Measurements from ENCODE around the gene ARGLU1.

The ARGLU1 gene

DNA sequence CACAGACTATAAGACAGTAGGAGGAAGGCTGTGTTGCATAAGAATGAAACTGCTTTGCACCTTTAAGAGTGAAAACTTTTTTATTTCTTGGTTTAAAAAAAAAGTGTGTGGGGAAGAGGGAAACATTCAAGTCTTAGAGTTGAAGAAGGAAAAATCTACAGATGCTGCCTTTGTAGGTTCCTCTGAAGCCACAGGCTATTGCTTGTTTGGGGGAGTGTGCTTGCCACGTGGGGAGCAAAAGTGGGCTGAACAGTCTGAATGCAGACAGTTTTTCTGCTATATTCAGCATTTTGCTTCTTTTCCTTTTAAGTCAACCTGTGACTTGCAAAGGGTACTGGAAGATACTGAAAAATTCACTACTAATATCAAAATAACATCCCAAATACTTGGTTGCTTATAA, 69.4 kb downstream of the ARGLU1 start:
- Histone ChIP-seq H4K91ac (ENCODE audit: low read depth, low read length, poor library complexity) (no peak overlapping the region), H2AFZ (ENCODE audit: low read length) (no peak overlapping the region), H3K4ac (ENCODE audit: low read length) (no peak overlapping the region), H3K4me1 (ENCODE audit: control insufficient read depth in 2 of 2, insufficient read depth in 1 of 2, low read depth in 1 of 2, low read length in 2 of 2) (peaks cover 4 to 28% of the 10 kb centered on the region in 2 donors), H2BK12ac (ENCODE audit: low read length) (no peak overlapping the region), H2BK5ac (ENCODE audit: low read length) (no peak overlapping the region), H2BK15ac (ENCODE audit: low read length) (no peak overlapping the region), H4K8ac (ENCODE audit: low read depth, low read length) (no peak overlapping the region), H3K27ac (replicated peaks; ENCODE audit: low read length) (no peak overlapping the region), H2AK5ac (ENCODE audit: low read depth, low read length) (no peak overlapping the region), H3K9ac (ENCODE audit: low read depth, low read length, poor library complexity) (no peak overlapping the region), H3K14ac (ENCODE audit: low read length) (no peak overlapping the region), H3K9me3 (replicated peaks in 1 of 2; ENCODE audit: control insufficient read depth in 2 of 2, insufficient read depth in 1 of 2, low read depth in 1 of 2, low read length in 2 of 2) (peaks cover 0 to 19% of the 10 kb centered on the region in 2 donors), H3K4me2 (ENCODE audit: insufficient read depth, low read length, poor library complexity, severe bottlenecking) (no peak overlapping the region), H3K18ac (ENCODE audit: low read length) (no peak overlapping the region), H2BK120ac (ENCODE audit: low read depth, low read length) (no peak overlapping the region), H3K79me1 (ENCODE audit: low read depth, low read length) (peaks cover 2% of the 10 kb centered on the region), H3K27me3 (ENCODE audit: control insufficient read depth in 3 of 3, insufficient read depth in 3 of 3, low read depth in 1 of 3, low read length in 3 of 3) (no peaks in the 10 kb centered on the region), H3K36me3 (replicated peaks in 1 of 2; ENCODE audit: control insufficient read depth in 2 of 2, insufficient read depth in 2 of 2, low read length in 2 of 2) (peaks cover 17 to 99% of the 10 kb centered on the region in 2 donors), H3K4me3 (ENCODE audit: low read length in 2 of 2) (no peak overlapping the region), H3K23ac (ENCODE audit: low read depth, low read length, poor library complexity) (no peak overlapping the region)
- DNase-seq (ENCODE audit: low spot score): no peak
- WGBS, 2 donors (ENCODE audit: extremely low coverage in 2 of 2, insufficient read length in 2 of 2, insufficient replicate concordance in 1 of 2): no CpG with 5 or more reads among the region's 1 CpG

- Histone ChIP-seq H3K14ac (ENCODE audit: low read length) (no peak overlapping the region), H3K9me3 (replicated peaks in 1 of 2; ENCODE audit: control insufficient read depth in 2 of 2, insufficient read depth in 1 of 2, low read depth in 1 of 2, low read length in 2 of 2) (peaks cover 0 to 15% of the 10 kb centered on the region in 2 donors), H2AFZ (ENCODE audit: low read length) (no peak overlapping the region), H3K9ac (ENCODE audit: low read depth, low read length, poor library complexity) (no peak overlapping the region), H2BK12ac (ENCODE audit: low read length) (no peak overlapping the region), H3K4ac (ENCODE audit: low read length) (no peak overlapping the region), H3K27me3 (ENCODE audit: control insufficient read depth in 3 of 3, insufficient read depth in 3 of 3, low read depth in 1 of 3, low read length in 3 of 3) (no peaks in the 10 kb centered on the region), H2BK15ac (ENCODE audit: low read length) (no peak overlapping the region), H2BK120ac (ENCODE audit: low read depth, low read length) (no peak overlapping the region), H3K18ac (ENCODE audit: low read length) (no peak overlapping the region), H3K36me3 (replicated peaks in 1 of 2; ENCODE audit: control insufficient read depth in 2 of 2, insufficient read depth in 2 of 2, low read length in 2 of 2) (peaks cover 18 to 99% of the 10 kb centered on the region in 2 donors), H3K27ac (replicated peaks; ENCODE audit: low read length) (no peak overlapping the region), H4K91ac (ENCODE audit: low read depth, low read length, poor library complexity) (no peak overlapping the region), H3K4me2 (ENCODE audit: insufficient read depth, low read length, poor library complexity, severe bottlenecking) (no peak overlapping the region), H4K8ac (ENCODE audit: low read depth, low read length) (no peak overlapping the region), H3K23ac (ENCODE audit: low read depth, low read length, poor library complexity) (no peak overlapping the region), H2BK5ac (ENCODE audit: low read length) (no peak overlapping the region), H3K79me1 (ENCODE audit: low read depth, low read length) (peaks cover 2% of the 10 kb centered on the region), H3K4me1 (ENCODE audit: control insufficient read depth in 2 of 2, insufficient read depth in 1 of 2, low read depth in 1 of 2, low read length in 2 of 2) (peaks cover 4 to 28% of the 10 kb centered on the region in 2 donors), H2AK5ac (ENCODE audit: low read depth, low read length) (no peak overlapping the region), H3K4me3 (ENCODE audit: low read length in 2 of 2) (no peak overlapping the region)
- no peak for DNase-seq (ENCODE audit: low spot score)
- WGBS, 2 donors (ENCODE audit: extremely low coverage in 2 of 2, insufficient read length in 2 of 2, insufficient replicate concordance in 1 of 2): no CpG with 5 or more reads among the region's 3 CpGs
Measured at GRCh38 chr13:106498158-106498557, 69.8 kb downstream of the ARGLU1 start.

DNA sequence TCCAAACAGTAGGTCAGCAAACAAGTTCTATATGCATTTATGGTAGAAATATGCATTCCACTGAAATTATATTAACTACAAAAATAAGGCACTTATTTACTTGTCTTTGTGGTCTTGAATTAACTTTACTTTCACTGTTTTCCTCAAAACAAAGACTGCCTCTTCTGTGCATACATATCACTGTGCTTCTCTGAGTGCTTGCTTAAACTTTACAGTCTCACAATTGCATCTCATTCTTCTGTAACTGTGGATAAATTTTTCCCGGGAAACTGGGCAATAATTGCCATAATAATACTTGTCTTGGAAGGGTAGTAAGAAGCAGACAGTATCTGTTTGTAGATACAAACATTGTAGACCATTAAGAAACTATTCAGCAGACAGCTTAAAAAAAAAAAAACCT, 70.9 kb downstream of the ARGLU1 start:
- no peak overlapping the region for H2BK15ac ChIP-seq (ENCODE audit: low read length)
- no peak overlapping the region for H3K9ac ChIP-seq (ENCODE audit: low read depth, low read length, poor library complexity)
- H3K4me1 ChIP-seq (ENCODE audit: control insufficient read depth in 2 of 2, insufficient read depth in 1 of 2, low read depth in 1 of 2, low read length in 2 of 2): peaks cover 10 to 32% of the 10 kb centered on the region in 2 donors
- H3K79me1 ChIP-seq (ENCODE audit: low read depth, low read length): peaks cover 2% of the 10 kb centered on the region
- no peak overlapping the region for H3K23ac ChIP-seq (ENCODE audit: low read depth, low read length, poor library complexity)
- no peak overlapping the region for H2AK5ac ChIP-seq (ENCODE audit: low read depth, low read length)
- H3K4me2 ChIP-seq (ENCODE audit: insufficient read depth, low read length, poor library complexity, severe bottlenecking): no peak overlapping the region
- H2AFZ ChIP-seq (ENCODE audit: low read length): no peak overlapping the region
- no peak for DNase-seq (ENCODE audit: low spot score)
- no peak overlapping the region for H3K27ac ChIP-seq (replicated peaks; ENCODE audit: low read length)
- no peak overlapping the region for H3K4me3 ChIP-seq (ENCODE audit: low read length in 2 of 2)
- no peak overlapping the region for H2BK120ac ChIP-seq (ENCODE audit: low read depth, low read length)
- no peak overlapping the region for H2BK12ac ChIP-seq (ENCODE audit: low read length)
- no peak overlapping the region for H3K4ac ChIP-seq (ENCODE audit: low read length)
- H3K9me3 ChIP-seq (replicated peaks in 1 of 2; ENCODE audit: control insufficient read depth in 2 of 2, insufficient read depth in 1 of 2, low read depth in 1 of 2, low read length in 2 of 2): peaks cover 0 to 7% of the 10 kb centered on the region in 2 donors
- H3K14ac ChIP-seq (ENCODE audit: low read length): no peak overlapping the region
- no peak overlapping the region for H3K18ac ChIP-seq (ENCODE audit: low read length)
- H3K27me3 ChIP-seq (ENCODE audit: control insufficient read depth in 3 of 3, insufficient read depth in 3 of 3, low read depth in 1 of 3, low read length in 3 of 3): no peaks in the 10 kb centered on the region
- no peak overlapping the region for H4K8ac ChIP-seq (ENCODE audit: low read depth, low read length)
- no peak overlapping the region for H4K91ac ChIP-seq (ENCODE audit: low read depth, low read length, poor library complexity)
- no CpG with 5 or more reads among the region's 1 CpG for WGBS, 2 donors (ENCODE audit: extremely low coverage in 2 of 2, insufficient read length in 2 of 2, insufficient replicate concordance in 1 of 2)
- H2BK5ac ChIP-seq (ENCODE audit: low read length): no peak overlapping the region
- peaks cover 26 to 99% of the 10 kb centered on the region in 2 donors for H3K36me3 ChIP-seq (replicated peaks in 1 of 2; ENCODE audit: control insufficient read depth in 2 of 2, insufficient read depth in 2 of 2, low read length in 2 of 2)

GRCh38 chr13:106496072-106496997, 71.6 kb downstream of the ARGLU1 start:
- Histone ChIP-seq H4K91ac (ENCODE audit: low read depth, low read length, poor library complexity) (no peak overlapping the region), H4K8ac (ENCODE audit: low read depth, low read length) (no peak overlapping the region), H3K79me1 (ENCODE audit: low read depth, low read length) (peaks cover 2% of the 10 kb centered on the region), H3K4me2 (ENCODE audit: insufficient read depth, low read length, poor library complexity, severe bottlenecking) (no peak overlapping the region), H3K23ac (ENCODE audit: low read depth, low read length, poor library complexity) (no peak overlapping the region), H3K18ac (ENCODE audit: low read length) (no peak overlapping the region), H2AK5ac (ENCODE audit: low read depth, low read length) (no peak overlapping the region), H2BK12ac (ENCODE audit: low read length) (no peak overlapping the region), H2BK15ac (ENCODE audit: low read length) (no peak overlapping the region), H3K27ac (replicated peaks; ENCODE audit: low read length) (peak overlapping the region; percentile 13), H3K9me3 (replicated peaks in 1 of 2; ENCODE audit: control insufficient read depth in 2 of 2, insufficient read depth in 1 of 2, low read depth in 1 of 2, low read length in 2 of 2) (peaks cover 0 to 4% of the 10 kb centered on the region in 2 donors), H3K4ac (ENCODE audit: low read length) (no peak overlapping the region), H3K9ac (ENCODE audit: low read depth, low read length, poor library complexity) (no peak overlapping the region), H2BK5ac (ENCODE audit: low read length) (no peak overlapping the region), H3K4me1 (ENCODE audit: control insufficient read depth in 2 of 2, insufficient read depth in 1 of 2, low read depth in 1 of 2, low read length in 2 of 2) (peaks cover 12 to 32% of the 10 kb centered on the region in 2 donors), H2AFZ (ENCODE audit: low read length) (no peak overlapping the region), H3K4me3 (ENCODE audit: low read length in 2 of 2) (no peak overlapping the region), H2BK120ac (ENCODE audit: low read depth, low read length) (no peak overlapping the region), H3K36me3 (replicated peaks in 1 of 2; ENCODE audit: control insufficient read depth in 2 of 2, insufficient read depth in 2 of 2, low read length in 2 of 2) (peaks cover 31 to 100% of the 10 kb centered on the region in 2 donors), H3K14ac (ENCODE audit: low read length) (no peak overlapping the region), H3K27me3 (ENCODE audit: control insufficient read depth in 3 of 3, insufficient read depth in 3 of 3, low read depth in 1 of 3, low read length in 3 of 3) (no peaks in the 10 kb centered on the region)
- DNase-seq (ENCODE audit: low spot score): no peak
- no CpG with 5 or more reads among the region's 6 CpGs for WGBS, 2 donors (ENCODE audit: extremely low coverage in 2 of 2, insufficient read length in 2 of 2, insufficient replicate concordance in 1 of 2)
